Mucosa of stomach (tissue), 1 donor: Measurements from ENCODE around the gene CABLES1.

ENCODE experiments used
- H3K27me3 ChIP-seq: one replicate; pipeline ENCODE4 v1.7.0; 2013; ENCODE audit warnings: mild to moderate bottlenecking, low read length; ENCODE audit not compliant: control insufficient read depth, insufficient read depth
- H3K36me3 ChIP-seq: one replicate; pipeline ENCODE4 v1.7.0; 2013; ENCODE audit warnings: low read length; ENCODE audit not compliant: control insufficient read depth, insufficient read depth
- H3K4me1 ChIP-seq: one replicate; pipeline ENCODE4 v1.7.0; 2013; ENCODE audit warnings: mild to moderate bottlenecking, low read length; ENCODE audit not compliant: control insufficient read depth, insufficient read depth
- H3K4me3 ChIP-seq: one replicate; pipeline ENCODE4 v1.7.0; 2013; ENCODE audit warnings: low read length
- H3K9ac ChIP-seq: one replicate; pipeline ENCODE4 v1.7.0; 2013; ENCODE audit warnings: mild to moderate bottlenecking, low read length, moderate library complexity
- H3K9me3 ChIP-seq: one replicate; pipeline ENCODE4 v1.7.0; 2013; ENCODE audit warnings: mild to moderate bottlenecking, low read length, moderate library complexity; ENCODE audit not compliant: control insufficient read depth
- donor health status: Pancreatic carcinoma.

Gene CABLES1

DNA sequence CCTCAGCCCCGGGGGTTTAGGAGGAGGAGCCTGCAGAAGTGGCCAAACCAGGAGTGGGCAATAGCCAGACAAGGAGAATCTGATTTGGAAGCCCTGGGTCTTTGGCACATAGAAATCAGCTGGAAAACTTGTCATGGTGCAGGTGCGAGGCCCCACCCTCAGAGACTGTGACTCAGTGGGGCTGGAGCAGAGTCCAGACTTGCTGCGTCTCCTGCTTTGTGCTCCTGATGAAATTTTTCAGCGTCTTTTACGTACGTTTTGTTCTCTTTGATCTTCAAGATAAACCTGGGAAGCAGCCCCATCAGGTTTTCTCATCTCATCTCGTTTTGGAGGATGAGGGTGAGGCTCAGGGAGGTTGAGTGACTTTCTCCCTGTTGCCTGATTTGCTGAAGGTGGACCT is 114.1 kb downstream of the CABLES1 start:
- Histone ChIP-seq H3K9me3 (no peaks in the 10 kb centered on the region), H3K4me1 (no peaks in the 10 kb centered on the region), H3K4me3 (no peak overlapping the region), H3K36me3 (no peaks in the 10 kb centered on the region), H3K27me3 (no peaks in the 10 kb centered on the region), H3K9ac (no peak overlapping the region)

DNA sequence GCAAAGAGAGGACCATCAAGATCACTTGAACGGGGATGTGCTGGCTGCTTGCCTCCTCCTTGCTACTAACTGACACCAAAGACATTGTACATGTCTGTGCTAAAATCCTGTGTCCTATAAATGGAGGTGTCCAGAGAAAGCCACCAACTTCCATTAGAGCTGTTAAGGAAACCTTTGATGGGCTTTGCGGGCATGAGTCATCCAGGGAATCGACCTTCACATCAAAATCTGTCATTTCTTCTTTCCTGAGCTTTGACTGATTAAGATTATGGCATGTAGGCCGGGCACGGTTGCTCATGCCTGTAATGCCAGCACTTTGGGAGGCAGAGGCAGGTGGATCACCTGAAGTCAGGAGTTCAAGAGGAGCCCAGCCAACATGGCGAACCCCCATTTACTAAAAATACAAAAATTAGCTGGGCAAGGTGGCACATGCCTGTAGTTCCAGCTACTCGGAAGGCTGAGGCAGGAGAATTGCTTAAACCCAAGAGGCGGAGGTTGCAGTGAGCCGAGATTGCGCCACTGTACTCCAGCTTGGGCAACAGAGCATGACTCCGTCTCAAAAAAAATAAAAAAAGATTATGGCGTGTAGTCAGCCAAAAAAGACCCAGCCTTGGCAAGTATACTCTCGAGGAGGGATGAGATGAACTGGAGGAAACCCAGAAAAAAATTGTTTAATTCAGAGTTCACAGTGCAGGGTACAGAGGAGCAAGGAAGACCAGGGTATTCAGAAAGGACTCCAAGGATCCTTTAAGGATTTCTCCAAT is 115.8 kb downstream of the CABLES1 start:
- Histone ChIP-seq H3K36me3 (no peaks in the 10 kb centered on the region), H3K9me3 (no peaks in the 10 kb centered on the region), H3K27me3 (no peaks in the 10 kb centered on the region), H3K4me1 (no peaks in the 10 kb centered on the region), H3K9ac (no peak overlapping the region), H3K4me3 (no peak overlapping the region)

DNA sequence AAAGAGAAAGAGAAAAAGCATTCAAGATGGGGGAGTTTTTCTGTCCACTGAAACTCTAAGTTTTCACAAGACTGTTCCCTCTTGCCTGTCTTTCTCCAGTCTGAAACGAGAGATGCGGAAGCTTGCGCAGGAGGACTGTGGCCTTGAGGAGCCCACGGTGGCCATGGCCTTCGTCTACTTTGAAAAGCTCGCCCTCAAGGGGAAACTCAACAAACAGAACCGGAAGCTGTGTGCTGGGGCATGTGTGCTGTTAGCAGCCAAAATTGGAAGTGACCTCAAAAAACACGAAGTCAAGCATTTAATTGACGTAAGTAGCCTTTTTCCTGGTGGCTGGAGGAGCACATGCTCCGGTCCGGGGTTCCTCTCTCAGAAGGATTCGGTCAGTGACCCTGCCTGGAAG is 118.3 kb downstream of the CABLES1 start:
- Histone ChIP-seq H3K36me3 (no peaks in the 10 kb centered on the region), H3K4me3 (no peak overlapping the region), H3K9me3 (no peaks in the 10 kb centered on the region), H3K27me3 (no peaks in the 10 kb centered on the region), H3K9ac (no peak overlapping the region), H3K4me1 (no peaks in the 10 kb centered on the region)

DNA sequence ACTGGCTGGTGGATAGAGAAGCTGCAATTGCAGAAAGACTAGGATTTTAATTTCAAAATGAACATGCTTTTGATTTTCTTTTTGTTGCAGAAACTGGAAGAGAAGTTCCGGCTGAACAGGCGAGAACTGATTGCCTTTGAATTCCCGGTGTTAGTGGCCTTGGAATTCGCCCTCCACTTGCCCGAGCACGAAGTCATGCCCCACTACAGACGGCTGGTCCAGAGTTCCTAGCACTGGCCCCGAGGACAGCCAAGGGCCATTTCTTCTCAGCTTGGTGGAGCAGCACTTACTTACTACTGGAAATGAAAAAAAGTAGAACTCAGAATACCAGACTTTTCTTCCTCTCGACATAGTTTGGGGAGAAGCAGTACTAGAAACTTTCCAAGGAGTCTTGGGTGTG is 121.9 kb downstream of the CABLES1 start:
- no peaks in the 10 kb centered on the region for H3K36me3 ChIP-seq
- H3K4me1 ChIP-seq, result peaks cover 22% of the 10 kb centered on the region
- no peak overlapping the region for H3K9ac ChIP-seq

DNA sequence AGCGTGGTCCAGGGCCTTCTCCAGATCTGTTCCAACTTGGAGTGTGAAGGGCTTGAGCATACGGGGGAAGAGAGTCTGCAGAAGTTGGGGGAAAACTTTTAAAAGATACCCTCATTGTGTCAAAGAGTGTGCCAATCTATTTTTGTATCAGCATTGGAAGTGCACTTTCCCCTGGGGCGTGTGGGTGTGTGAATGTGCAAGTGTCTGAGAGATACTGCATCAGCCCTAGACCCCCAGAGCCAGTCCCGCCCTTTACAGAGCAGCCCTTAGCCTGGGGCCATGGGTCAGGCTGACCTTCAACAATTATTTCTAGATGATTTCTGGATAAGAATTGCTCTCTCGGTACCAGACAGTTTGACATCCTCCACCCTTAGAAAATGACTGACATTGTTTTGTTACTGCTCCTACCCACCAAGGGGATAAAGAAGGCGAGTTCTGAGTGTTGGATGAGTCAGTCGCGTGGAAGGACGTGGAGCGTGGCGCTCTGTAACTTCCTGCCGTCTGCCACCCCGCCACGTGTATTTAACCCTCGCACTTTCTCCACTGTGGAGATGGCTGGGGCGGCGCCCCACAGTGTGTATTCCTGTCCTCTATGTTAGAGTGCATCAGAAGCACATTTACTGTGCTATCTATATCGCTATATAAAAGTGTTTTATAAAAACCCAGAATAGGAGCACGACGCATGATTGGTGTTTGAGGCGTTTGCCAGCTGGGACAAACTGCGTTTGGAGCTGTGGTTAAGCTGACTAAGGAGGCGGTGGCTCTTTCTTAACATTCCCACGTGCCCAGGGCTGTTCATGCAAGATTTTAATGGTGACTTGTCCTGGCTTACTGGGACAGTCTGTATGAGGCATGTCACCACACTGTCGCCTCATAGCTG is 122.6 kb downstream of the CABLES1 start:
- Histone ChIP-seq H3K4me1 (peaks cover 22% of the 10 kb centered on the region), H3K9ac (no peak overlapping the region), H3K36me3 (no peaks in the 10 kb centered on the region)

More for the DNA sequence above, 121.9 kb downstream of the CABLES1 start:
- no peaks in the 10 kb centered on the region for H3K9me3 ChIP-seq
- no peak overlapping the region for H3K4me3 ChIP-seq
- no peaks in the 10 kb centered on the region for H3K27me3 ChIP-seq

DNA sequence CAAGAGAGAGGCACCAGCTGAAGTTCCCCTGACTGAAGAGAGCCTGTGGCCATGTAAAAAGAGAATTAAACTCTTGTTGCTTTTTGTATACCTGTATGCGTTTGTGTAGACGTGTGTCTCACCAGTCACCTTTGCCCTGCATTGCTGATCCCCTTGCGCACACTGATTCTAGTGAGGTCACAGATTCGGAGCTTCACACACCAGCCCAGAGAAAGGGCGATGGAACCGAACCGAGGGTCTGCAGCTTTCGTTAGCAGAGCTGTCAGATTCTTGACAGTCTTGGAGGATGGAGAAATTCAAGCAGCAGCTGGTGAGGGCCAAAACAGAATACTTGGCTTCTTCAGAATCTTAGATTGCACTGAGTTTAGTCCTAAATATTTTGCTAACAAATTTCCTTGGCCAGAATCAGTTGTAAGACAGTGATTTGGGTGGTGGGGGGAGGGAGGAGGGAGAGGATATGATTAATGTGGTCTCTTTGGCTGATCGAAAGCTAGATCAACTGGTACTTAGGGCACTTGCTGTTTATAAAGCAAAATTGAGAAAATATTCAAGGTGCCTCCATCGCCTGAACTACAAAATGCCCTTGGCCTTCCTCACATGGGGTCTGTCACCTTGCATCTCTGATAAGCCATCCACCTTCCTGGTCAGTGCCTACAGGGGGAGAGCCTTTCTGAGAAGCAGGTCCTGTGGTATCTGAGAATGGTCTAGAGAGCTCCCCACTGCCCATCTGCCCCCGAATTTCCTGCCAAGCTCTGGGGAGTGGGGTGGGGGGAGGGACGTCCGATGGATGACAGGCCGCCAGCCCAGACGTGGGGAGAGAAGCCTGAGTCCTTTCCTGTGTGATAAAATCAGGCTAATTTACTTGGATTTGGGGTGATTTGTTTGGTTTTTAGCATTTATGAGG is 123.5 kb downstream of the CABLES1 start:
- peaks cover 22% of the 10 kb centered on the region for H3K4me1 ChIP-seq
- H3K9me3 ChIP-seq, result no peaks in the 10 kb centered on the region
- no peaks in the 10 kb centered on the region for H3K27me3 ChIP-seq
- H3K36me3 ChIP-seq, result no peaks in the 10 kb centered on the region
- H3K4me3 ChIP-seq, result no peak overlapping the region
- no peak overlapping the region for H3K9ac ChIP-seq

More for the DNA sequence above, 122.6 kb downstream of the CABLES1 start:
- no peaks in the 10 kb centered on the region for H3K9me3 ChIP-seq
- H3K27me3 ChIP-seq, result no peaks in the 10 kb centered on the region
- no peak overlapping the region for H3K4me3 ChIP-seq

DNA sequence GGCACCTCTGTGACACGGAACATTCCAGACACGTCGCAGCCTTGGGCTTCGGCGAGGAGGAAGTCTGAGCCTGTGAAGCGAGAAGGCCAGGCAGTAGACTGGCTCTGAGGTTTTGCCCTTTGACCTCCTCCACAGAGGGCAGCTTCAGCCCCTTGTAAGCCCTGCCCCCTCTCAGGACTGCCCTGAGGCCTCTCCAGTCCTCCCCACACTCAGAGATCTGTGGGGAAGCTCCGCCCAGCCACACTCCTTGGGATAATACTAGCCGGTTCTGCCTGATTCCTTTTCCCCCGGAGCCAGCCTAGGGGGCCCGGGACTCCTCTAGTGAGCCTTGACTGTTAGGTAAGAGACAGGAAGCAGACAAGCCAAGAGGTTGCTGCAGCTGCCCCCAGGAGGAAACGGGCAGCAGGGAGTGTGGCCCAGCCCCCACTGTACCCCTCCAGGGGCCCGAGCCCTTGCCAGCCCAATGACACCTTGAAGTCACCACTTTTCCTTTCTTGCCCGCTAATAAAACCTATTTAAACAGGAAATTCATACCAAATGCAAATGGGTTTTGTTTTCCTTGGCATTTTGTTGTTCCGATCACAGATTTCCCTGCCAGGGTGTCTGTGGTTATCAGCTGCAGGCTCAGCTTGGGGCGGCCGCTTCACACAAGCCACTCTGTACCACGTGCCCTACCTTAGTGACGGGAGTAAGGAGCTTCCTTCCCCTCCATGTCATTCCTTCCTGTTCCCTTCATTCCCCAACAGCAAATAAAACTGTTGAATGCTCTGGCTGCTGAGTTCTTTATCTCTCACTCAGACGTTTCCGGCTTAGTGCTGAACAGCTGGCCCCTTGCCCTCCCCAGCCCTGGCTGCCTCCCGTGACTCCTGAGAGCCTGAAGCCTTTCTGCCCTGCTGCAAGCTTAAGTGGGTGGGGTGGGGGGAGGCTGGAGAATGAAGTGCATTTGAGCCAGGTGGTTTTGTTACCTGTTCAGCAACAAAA is 124.7 kb downstream of the CABLES1 start:
- Histone ChIP-seq H3K9me3 (no peaks in the 10 kb centered on the region), H3K9ac (peak overlapping the region; percentile 51), H3K27me3 (no peaks in the 10 kb centered on the region), H3K4me1 (peaks cover 22% of the 10 kb centered on the region), H3K36me3 (no peaks in the 10 kb centered on the region), H3K4me3 (no peak overlapping the region)

DNA sequence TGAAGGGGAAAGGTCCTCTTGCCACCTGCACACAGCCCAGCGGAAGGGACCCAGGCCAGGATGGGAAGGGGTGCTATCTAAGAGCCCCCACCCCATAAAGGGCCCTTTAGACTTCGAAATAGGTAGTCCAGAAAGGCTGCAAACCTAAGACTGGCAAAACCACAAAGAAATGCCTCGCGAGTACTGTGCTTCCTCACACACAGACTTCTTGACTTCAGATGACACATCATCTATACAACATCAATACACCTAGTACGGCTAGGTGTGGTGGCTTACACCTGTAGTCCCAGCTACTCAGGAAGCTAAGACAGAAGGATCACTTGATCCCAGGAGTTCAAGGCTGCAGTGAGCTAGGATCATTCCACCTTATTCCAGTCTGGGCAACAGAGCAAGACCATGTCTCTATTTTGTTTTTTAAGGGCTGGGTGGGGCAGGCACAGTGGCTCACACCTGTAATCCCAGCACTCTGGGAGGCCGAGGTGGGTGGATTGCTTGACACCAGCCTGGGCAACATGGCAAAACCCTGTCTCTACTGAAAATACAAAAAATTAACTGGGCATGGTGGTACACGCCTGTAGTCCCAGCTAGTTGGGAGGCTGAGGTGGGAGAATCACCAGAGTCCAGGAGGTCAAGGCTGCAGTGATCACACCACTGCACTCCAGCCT is 125.8 kb downstream of the CABLES1 start:
- H3K4me1 ChIP-seq, result peaks cover 22% of the 10 kb centered on the region
- H3K27me3 ChIP-seq, result no peaks in the 10 kb centered on the region
- H3K36me3 ChIP-seq, result no peaks in the 10 kb centered on the region
- H3K9ac ChIP-seq, result peak overlapping the region; percentile 51
- H3K4me3 ChIP-seq, result no peak overlapping the region
- H3K9me3 ChIP-seq, result no peaks in the 10 kb centered on the region

DNA sequence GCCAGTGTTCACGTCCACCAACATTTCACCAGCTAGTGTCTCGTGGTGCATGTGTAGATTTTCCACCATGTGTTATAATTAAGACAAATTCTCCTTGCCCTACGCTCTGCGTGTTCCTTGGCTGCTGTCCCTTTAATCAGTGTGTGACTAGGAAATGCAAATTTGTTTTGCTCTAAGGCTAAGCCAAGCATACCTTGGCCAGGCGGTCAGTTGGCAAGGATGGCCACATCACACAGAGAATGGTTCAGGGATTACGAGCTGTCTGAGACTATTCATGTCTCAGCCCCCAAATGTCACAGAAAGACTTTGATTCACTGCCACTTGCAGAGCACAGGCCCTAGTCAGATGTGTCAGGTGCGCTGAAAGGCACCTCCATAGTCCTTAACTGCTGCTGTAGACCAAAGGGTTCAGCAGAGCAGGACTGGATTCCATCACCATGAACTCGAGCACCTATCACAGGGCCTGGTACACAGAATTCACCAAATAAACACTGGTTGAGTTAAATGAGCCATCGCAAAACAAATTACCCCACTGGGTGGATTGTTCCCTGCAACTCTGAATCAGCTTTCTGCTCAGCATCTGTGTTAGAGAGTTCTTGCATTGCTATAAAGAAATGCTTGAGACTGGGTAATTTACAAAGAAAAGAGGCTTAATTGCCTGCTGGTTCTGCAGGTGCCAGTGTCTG is 128.4 kb downstream of the CABLES1 start:
- Histone ChIP-seq H3K9me3 (no peaks in the 10 kb centered on the region), H3K36me3 (no peaks in the 10 kb centered on the region), H3K27me3 (no peaks in the 10 kb centered on the region), H3K9ac (no peak overlapping the region), H3K4me1 (peaks cover 22% of the 10 kb centered on the region), H3K4me3 (no peak overlapping the region)

DNA sequence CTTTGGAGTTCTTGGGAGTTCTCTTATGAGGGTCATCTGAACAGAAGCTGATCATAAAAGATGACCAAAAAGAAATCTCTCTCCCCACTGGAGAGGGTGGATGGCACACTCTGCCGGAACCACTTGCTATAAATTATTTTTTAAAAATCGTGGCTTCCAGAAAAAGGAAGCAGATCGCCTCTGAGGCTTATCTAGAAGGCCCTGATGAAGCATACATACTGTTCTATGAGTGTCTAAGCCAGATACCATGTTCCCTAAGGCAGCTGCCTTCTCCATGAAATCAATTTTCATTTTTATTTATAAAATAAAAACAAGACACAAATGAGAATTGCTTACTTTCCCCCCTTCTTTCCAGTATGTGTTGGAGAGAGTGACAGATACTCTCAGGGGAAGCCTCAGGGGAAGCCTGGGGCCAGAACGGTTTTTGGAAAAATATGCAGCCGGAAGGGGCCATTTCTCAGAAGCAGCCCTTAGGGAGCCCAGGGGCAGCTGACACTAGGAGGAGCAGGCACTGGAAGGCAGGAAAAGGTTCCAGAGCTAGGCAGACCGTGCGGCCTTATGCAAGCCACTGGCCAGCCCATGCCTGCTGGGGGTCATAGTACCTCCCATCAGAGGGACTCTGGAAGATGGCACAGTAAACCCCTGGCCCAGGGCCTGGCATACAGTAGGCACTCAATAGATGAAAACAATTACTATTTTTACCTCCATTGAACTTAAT is 130.6 kb downstream of the CABLES1 start:
- no peaks in the 10 kb centered on the region for H3K27me3 ChIP-seq
- H3K4me1 ChIP-seq, result peaks cover 3% of the 10 kb centered on the region
- H3K36me3 ChIP-seq, result no peaks in the 10 kb centered on the region
- no peak overlapping the region for H3K4me3 ChIP-seq
- no peaks in the 10 kb centered on the region for H3K9me3 ChIP-seq
- H3K9ac ChIP-seq, result no peak overlapping the region
